ENCODE measurements around the gene NCF2.
"Not testable (repeated sequence)": the region's sequence is repeated elsewhere in the genome, so short reads cannot be mapped to it uniquely, and the experiment has no call there.

Gene NCF2, protein sequence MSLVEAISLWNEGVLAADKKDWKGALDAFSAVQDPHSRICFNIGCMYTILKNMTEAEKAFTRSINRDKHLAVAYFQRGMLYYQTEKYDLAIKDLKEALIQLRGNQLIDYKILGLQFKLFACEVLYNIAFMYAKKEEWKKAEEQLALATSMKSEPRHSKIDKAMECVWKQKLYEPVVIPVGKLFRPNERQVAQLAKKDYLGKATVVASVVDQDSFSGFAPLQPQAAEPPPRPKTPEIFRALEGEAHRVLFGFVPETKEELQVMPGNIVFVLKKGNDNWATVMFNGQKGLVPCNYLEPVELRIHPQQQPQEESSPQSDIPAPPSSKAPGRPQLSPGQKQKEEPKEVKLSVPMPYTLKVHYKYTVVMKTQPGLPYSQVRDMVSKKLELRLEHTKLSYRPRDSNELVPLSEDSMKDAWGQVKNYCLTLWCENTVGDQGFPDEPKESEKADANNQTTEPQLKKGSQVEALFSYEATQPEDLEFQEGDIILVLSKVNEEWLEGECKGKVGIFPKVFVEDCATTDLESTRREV
- total RNA-seq, result 8.4 to 14.3 reads per million in 2 donors

- no peak for DNase-seq
Observed at GRCh38 chr1:183590244-183591191, at the start of gene NCF2. Gene NCF2 (minus strand): TSS chr1:183590459. CDS start chr1:183590329, 130 bp downstream.

- DNase-seq, result no peak
Observed at GRCh38 chr1:183638649-183639387, 48.6 kb upstream of the NCF2 start.

GRCh38 chr1:183636783-183637182 lies 46.5 kb upstream of the NCF2 start:
- no peak for DNase-seq

DNA sequence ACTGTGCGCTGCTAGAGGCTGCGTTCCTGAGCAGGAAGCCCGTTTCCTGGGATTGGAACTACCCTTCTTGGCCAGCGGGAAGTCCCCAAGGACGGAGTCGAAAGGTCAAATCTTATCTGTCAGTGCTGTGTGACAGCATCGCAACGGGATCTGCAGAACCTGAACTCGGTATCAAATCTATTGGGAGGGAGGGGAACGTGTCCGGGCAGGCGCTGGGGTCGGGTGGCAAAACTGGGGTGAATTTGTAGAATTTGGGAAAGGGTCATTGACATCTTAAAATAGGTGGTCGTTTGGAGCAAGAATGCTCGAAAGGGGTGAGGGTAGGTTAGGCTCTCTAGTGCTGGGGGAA lies 46.0 kb upstream of the NCF2 start:
- no peak for DNase-seq

DNA sequence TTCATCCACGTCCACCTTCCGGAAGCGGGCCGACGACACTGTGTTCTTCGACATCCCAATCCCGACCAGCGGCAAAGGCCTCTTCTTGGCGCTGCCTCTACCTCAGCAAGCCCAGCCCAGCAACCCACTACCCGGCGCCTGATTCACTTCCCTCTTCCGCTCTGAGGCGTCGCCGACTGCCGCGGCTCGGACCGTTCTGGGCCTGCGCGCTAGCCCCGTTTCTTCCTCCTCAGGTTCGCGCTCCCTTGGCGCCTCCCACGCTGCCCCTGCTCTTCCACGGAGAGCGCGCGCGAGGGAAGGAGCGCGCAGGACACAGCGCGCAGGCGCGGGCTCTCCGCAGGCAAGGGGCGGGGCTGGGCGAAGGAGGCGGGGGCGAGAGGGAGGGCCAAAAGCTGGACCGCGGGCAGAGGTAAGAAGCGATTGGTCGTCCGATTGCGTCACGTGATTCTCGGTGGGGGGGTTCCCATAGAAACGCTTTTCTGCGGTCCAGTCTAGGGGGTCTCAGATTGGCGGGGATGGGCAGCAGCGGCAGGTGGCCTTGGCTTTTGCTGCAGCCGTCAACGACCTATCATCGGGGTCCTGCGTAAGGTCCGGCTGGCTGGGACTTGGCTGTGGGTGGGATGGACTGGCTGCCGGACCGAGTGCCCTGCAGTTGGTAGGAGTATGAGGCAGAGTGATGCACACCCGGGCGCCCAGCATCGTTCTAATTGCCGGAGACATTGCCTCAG lies 45.5 kb upstream of the NCF2 start, which contains the start of gene ARPC5:
Gene ARPC5, minus strand, starts transcription at position 178 of the 728 bp plus-strand sequence. Its CDS starts 124 bp downstream, at position 54.
- peak; percentile 94 for DNase-seq

- DNase-seq, result peak; percentile 11
Observed at GRCh38 chr1:183635099-183635605, 44.9 kb upstream of the NCF2 start.

DNA sequence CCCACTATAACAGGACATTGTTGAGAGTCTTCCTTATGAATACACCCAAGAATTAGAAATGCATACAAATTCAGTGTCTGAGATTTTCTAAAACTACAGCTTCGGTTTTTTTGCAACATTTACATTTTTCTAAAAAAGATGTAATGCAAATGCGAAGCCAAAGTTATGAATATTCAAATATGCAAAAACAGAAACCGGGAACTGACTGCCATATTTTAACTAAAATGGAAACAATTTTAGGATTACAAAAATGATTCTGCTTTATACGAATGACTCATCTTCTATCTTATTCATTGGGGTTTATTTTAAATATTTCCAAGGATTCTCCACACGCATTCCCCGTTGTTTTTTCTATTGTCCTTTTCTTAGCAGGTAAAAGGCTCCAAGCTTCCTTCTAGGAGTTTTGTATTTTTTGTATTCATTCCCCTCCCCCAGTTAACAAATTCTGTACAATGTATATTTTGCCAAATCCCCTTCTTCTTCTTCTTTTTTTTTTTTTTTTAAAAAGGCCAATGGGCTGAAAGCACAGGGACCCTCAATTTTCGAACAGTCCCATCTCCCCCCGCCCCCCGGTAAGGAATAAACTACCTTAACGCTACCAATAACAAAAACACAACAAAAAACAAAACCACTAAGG lies 44.3 kb upstream of the NCF2 start:
- DNase-seq, result no peak

DNA sequence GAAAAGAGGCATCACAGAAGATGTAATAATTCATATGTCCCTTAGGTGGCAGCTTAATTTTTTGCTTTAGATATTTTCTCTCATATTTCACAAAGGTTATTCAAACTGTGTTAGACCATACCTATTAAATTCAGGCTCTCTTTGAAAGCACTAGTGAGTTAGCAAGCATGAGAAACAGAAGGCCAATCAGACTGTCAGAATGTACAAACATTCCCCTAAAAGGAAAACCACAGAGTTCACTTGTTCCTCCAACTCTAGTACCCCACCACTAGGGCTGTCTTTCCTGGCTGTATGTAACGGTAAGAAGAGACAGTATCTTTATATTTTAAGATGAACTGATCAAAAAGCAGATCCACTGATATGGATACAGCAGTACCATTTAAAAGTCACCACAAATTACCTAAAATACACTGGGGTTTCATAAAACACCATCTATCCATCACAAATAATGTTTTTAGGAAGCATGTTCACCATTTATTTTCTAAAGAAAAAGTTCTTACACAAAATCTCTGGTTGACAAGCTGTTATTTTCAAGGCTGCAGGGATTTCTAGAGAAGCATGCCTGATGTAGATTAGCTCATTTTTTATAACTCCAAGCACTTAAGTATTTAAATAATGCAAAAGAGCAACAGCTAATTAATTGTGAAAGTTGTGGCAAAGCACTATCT lies 43.6 kb upstream of the NCF2 start:
- no peak for DNase-seq

- no peak for DNase-seq
Observed at GRCh38 chr1:183632964-183633363, 42.7 kb upstream of the NCF2 start.

DNA sequence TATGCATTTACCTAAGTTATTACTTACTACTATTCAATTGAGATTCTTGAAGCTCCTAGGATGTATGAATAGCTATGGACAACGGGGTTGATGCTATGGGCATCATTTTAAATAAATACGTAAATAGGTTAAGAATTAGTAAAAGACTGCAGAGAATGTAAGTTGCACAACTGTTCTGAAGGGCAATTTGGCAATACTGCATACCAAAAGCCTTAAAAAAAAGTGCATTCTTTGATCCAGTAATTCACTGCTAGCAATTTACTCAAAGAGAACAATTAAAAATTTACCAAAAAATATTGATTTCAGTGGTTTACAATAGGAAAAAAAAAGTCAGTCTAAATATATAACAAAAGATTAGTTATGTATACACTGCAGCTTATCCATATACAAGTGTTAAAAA lies 41.9 kb upstream of the NCF2 start:
- no peak for DNase-seq

- no peak for DNase-seq
Observed at GRCh38 chr1:183630748-183631147, 40.5 kb upstream of the NCF2 start.

DNA sequence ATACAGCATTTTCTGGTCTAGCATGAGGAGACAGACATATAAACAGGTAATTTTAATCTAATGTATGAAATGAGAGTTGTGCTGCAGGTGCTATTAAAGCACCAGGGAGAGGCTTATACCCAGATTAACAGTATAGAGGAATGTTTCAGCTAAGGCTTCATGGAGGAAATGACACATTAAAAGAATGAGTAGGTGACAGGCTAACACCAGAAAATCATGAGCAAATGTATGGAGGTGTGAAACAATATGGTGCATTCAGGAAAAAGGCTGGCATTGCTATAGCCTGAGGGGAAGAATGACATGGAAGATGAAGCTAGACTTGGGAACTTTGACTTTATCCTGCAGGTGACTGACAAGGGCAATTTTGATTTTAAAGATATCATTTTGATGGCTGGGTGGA lies 38.3 kb upstream of the NCF2 start:
- DNase-seq, result no peak

- not testable (repeated sequence) for DNase-seq
Observed at GRCh38 chr1:183626236-183626635, 36.0 kb upstream of the NCF2 start.

DNA sequence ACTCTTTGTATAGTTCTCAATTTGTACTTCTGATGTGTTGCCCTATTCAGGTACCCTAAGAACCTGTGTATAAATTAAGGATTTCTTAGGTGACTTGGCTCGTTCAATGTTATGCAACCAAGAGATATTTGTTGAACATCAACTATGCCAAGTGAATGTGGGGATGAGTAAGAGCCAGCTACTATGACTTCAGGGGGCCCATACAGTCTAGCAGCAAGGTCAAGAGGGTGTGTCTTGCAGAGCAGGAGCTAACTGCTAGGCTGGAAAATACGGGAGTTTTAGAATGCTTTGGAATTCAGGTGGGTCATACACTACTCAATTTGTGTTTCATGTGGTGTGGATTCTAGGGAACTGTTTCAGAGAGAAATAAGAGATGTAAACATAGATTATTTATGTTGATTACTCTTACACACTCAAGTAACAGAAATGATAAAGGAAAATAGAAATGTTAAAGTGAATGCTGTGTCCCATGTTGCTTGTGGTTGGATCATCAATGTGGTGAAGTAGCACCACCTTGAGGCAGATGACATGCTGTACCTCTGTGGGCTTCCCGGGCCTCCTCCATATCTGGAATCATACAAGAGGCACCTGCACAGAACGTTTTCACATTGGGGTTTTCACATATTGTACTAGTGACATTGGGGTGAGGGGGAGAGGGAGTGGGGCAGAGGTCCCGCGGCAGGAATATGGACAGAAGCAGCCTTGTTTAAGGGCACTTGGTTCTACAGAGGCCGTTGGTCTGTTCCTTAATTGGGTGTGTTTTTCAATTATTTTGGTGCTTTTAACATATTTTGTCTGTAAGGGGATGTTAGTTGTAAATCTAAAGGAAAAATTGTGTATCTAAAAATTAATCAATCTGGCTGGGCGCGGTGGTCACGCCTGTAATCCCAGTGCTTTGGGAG lies 32.9 kb upstream of the NCF2 start:
- peak; percentile 12 for DNase-seq

DNA sequence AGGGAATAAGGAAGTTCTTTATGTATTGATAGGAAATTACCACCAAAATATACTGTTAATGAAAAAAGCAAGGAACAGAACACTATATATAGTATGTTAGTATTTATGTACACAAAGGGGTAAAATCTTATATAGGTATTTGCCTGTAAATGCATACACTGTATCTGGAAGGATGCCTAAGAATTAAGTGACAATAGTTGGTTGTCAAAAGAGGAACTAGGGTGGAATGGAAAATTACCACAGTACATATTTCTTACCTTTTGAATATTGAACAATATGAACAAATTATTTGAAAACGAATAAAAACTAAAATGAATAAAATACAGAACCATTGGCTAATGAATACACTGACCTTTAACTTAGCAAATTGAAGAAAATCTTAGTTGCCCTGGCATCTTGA lies 31.8 kb upstream of the NCF2 start:
- DNase-seq, result no peak

- DNase-seq, result no peak
Observed at GRCh38 chr1:183620311-183620710, 30.1 kb upstream of the NCF2 start.

GRCh38 chr1:183619781-183620180 lies 29.5 kb upstream of the NCF2 start:
- no peak for DNase-seq

DNA sequence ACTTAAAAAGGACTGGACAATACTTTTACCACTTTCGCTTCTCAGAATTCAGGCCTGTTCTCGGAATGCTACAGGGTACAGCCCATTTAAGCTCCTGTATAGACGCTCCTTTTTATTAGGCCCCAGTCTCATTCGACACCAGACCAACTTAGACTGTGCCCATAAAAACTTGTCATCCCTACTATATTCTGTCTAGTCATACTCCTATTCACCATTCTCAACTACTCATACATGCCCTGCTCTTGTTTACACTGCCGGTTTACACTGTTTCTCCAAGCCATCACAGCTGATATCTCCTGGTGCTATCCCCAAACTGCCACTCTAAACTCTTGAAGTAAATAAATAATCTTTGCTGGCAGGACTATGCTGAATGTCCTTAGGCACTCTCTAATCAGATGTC lies 27.9 kb upstream of the NCF2 start:
- not testable (repeated sequence) for DNase-seq

- not testable (repeated sequence) for DNase-seq
Observed at GRCh38 chr1:183612975-183613374, 22.7 kb upstream of the NCF2 start.
